Measurements from ENCODE around the gene SGCG.
"Not testable (repeated sequence)": the region's sequence is repeated elsewhere in the genome, so short reads cannot be mapped to it uniquely, and the experiment has no call there.

- TF ChIP-seq CTCF, POLR2A, POLR2AphosphoS5 (IDR thresholded peaks at IDR 0.05): not testable (repeated sequence)
Observed at GRCh38 chr13:23142607-23143006, 38.2 kb upstream of the SGCG start.

All from breast epithelium (tissue), 3 donors.